Mesothelial cell of epicardium (in vitro differentiated cells): ENCODE measurements around the gene MYPN. TPM values are rescaled to one million over a fixed set of nuclear protein-coding genes. Genes with fewer than 3 reads are reported as not detected.
"Not testable (repeated sequence)": the region's sequence is repeated elsewhere in the genome, so short reads cannot be mapped to it uniquely, and the experiment has no call there.

Experiments used
- DNase-seq, 2 experiments: peaks; one replicate each; pipeline ENCODE4 v3.0.0; 2021; ENCODE audit warnings: low spot score in 2 of 2; ENCODE audit not compliant: unreplicated experiment in 2 of 2
- H3K27ac Mint-ChIP-seq: 2 replicates; pipeline ENCODE4 v1.8.0; 2021; ENCODE audit warnings: mixed read lengths
- H3K27me3 Mint-ChIP-seq: 2 replicates; pipeline ENCODE4 v1.8.0; 2021; ENCODE audit warnings: low read depth, mixed read lengths
- H3K36me3 Mint-ChIP-seq: 2 replicates; pipeline ENCODE4 v1.8.0; 2021; ENCODE audit warnings: mixed read lengths
- H3K4me1 Mint-ChIP-seq: 2 replicates; pipeline ENCODE4 v1.8.0; 2021; ENCODE audit warnings: mixed read lengths
- H3K4me3 Mint-ChIP-seq: 2 replicates; pipeline ENCODE4 v1.8.0; 2021; ENCODE audit warnings: mild to moderate bottlenecking, moderate library complexity, mixed read lengths
- H3K9me3 Mint-ChIP-seq: 2 replicates; pipeline ENCODE4 v1.8.0; 2021; ENCODE audit warnings: mixed read lengths
- CTCF ChIP-seq: fragments of 200-600 bp; sonication (generic); IDR thresholded peaks from one replicate; pipeline ENCODE4 v1.5.0; 2021; ENCODE audit warnings: antibody characterized with exemption; ENCODE audit not compliant: unreplicated experiment
- total RNA-seq: library from RNA; stranded (reverse); gene quantifications from 3 replicates; pipeline ENCODE4 v1.2.1, GENCODE V29; 2021

Gene MYPN
- total RNA-seq, 1 donor from 2014 or later, result not detected

GRCh38 chr10:68074775-68075549 is 34.3 kb upstream of the MYPN start, which contains the start of gene HERC4:
Gene HERC4 (minus strand): TSS chr10:68075283. CDS start chr10:68073108, 2,175 bp downstream.
- Mint-ChIP-seq H3K36me3 (peaks cover 6% of the 10 kb centered on the region), H3K27me3 (no peaks in the 10 kb centered on the region), H3K4me1 (peaks cover 31% of the 10 kb centered on the region), H3K9me3 (no peaks in the 10 kb centered on the region), H3K27ac (peak within 1 kb of the TSS; percentile 98), H3K4me3 (peak within 1 kb of the TSS; percentile 97)
- no peak for TF ChIP-seq CTCF
- DNase-seq, result peak; percentile 87 to 89

DNA sequence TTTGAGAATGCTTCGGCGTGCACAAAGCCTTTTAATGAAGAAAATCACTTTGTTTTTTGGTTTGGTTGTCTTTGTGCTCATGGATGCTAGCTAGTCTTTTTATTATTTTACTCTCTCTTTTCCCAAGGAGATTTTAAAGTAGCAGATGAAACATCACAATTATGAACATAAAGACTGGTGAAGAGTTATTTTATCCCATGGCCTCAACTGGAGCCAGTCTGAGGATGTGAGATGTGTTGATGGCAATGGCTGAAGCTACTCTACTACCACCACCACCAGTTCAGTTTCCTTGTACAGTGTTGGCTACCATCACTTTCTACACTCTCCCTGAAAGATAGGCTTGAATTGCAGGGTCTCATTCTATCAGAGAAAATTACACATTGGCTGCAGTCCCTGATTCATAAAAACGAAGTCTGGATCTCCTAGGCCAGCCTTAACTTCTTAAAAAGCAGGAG is 33.7 kb upstream of the MYPN start:
- Mint-ChIP-seq H3K9me3 (no peaks in the 10 kb centered on the region), H3K27me3 (no peaks in the 10 kb centered on the region), H3K4me3 (peak overlapping the region; percentile 51), H3K27ac (peak overlapping the region; percentile 71), H3K4me1 (peaks cover 31% of the 10 kb centered on the region), H3K36me3 (peaks cover 5% of the 10 kb centered on the region)
- no peak for TF ChIP-seq CTCF
- DNase-seq, result no peak

GRCh38 chr10:68076081-68076480 is 33.2 kb upstream of the MYPN start:
- not testable (repeated sequence) for H3K27me3 Mint-ChIP-seq, H3K9me3 Mint-ChIP-seq, H3K4me3 Mint-ChIP-seq, DNase-seq, H3K27ac Mint-ChIP-seq, H3K36me3 Mint-ChIP-seq
- peaks cover 31% of the 10 kb centered on the region for H3K4me1 Mint-ChIP-seq

- H3K27me3 Mint-ChIP-seq, result no peaks in the 10 kb centered on the region
- H3K27ac Mint-ChIP-seq, result no peak overlapping the region
- H3K9me3 Mint-ChIP-seq, result no peaks in the 10 kb centered on the region
- DNase-seq, result no peak
- no peak overlapping the region for H3K4me3 Mint-ChIP-seq
- peaks cover 23% of the 10 kb centered on the region for H3K4me1 Mint-ChIP-seq
- no peaks in the 10 kb centered on the region for H3K36me3 Mint-ChIP-seq
- TF ChIP-seq CTCF, result no peak
These were observed 32.3 kb upstream of the MYPN start for GRCh38 chr10:68077026-68077425.

DNA sequence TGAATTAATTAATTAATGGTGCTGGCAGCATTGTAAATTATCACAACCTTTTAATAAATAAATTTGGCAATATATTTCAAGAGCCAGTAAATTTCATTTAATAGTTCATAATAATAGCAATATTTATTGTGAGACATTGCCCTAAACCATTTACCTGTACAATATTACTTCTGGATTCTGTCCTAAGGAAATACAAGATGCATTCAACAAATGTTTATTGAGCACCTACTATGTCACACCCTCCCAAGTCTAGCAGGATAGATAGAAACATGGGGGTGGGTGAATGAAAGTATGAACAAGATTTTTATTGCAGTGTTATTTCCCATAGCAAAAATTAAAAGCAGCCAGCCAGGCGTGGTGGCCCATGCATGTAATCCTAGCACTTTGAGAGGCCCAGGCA is 29.9 kb upstream of the MYPN start:
- Mint-ChIP-seq H3K27ac (no peak overlapping the region), H3K9me3 (no peaks in the 10 kb centered on the region), H3K36me3 (no peaks in the 10 kb centered on the region), H3K4me1 (peaks cover 5% of the 10 kb centered on the region), H3K27me3 (no peaks in the 10 kb centered on the region), H3K4me3 (no peak overlapping the region)
- TF ChIP-seq CTCF, result no peak
- DNase-seq, result no peak

- no peaks in the 10 kb centered on the region for H3K9me3 Mint-ChIP-seq
- no peak for DNase-seq
- no peaks in the 10 kb centered on the region for H3K4me1 Mint-ChIP-seq
- TF ChIP-seq CTCF, result no peak
- H3K4me3 Mint-ChIP-seq, result no peak overlapping the region
- H3K36me3 Mint-ChIP-seq, result no peaks in the 10 kb centered on the region
- H3K27ac Mint-ChIP-seq, result no peak overlapping the region
- H3K27me3 Mint-ChIP-seq, result no peaks in the 10 kb centered on the region
These were observed 28.3 kb upstream of the MYPN start for GRCh38 chr10:68080853-68081431.
